ENCODE data around the gene MAP1B. TPM values are rescaled to one million over a fixed set of nuclear protein-coding genes. Genes with fewer than 3 reads are reported as not detected.

Gene MAP1B
- polyA plus RNA-seq, 1 donor (not counting 4 experiments of a cell fraction or from before 2014, with no cell fraction given): 3.3 TPM

DNA sequence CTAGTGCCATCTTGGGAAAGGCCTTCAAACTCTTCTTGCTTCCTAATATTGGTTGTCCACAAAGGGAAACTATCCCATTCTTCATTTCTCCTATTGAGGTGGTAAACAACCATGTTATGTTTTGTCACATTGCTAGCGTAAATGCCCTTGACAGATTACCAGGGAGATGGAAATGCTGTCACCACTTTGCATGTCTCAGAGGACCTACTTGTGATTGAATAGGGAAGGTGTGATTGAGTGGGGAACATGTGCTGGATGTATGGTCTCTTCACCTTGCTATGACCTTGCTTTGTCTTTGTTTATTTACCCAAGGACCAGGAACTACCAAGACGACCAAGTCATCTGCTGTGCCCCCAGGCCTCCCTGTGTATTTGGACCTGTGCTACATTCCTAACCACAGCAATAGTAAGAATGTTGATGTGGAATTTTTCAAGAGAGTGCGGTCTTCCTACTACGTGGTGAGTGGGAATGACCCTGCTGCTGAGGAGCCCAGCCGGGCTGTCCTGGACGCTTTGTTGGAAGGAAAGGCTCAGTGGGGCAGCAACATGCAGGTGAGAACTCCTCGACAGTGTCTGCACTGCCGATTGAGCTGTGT lies 96.1 kb downstream of the MAP1B start:
- no peaks in the 10 kb centered on the region for H3K4me1 ChIP-seq (ENCODE audit: control insufficient read depth, extremely low read depth, insufficient read depth, low read length)
- H3K36me3 ChIP-seq (ENCODE audit: control insufficient read depth in 2 of 2, extremely low read depth in 1 of 2, insufficient read depth in 2 of 2, low read length in 2 of 2): peaks cover 0 to 5% of the 10 kb centered on the region in 2 experiments
- H3K4me3 ChIP-seq (ENCODE audit: control insufficient read depth in 2 of 3, extremely low read depth in 1 of 3, insufficient read depth in 2 of 3, low read depth in 1 of 3, low read length in 3 of 3): no peak overlapping the region
- H3K9ac ChIP-seq (ENCODE audit: control insufficient read depth, extremely low read depth, insufficient read depth, low read length): no peak overlapping the region
- no peak overlapping the region for H2AFZ ChIP-seq (ENCODE audit: control insufficient read depth, low read length)
- H3K9me1 ChIP-seq (ENCODE audit: control insufficient read depth, extremely low read depth, insufficient read depth, low read length): peaks cover 2% of the 10 kb centered on the region
- DNase-seq (ENCODE audit: low read depth, low spot score): no peak
- no peaks in the 10 kb centered on the region for H4K20me1 ChIP-seq (ENCODE audit: control insufficient read depth, extremely low read depth, insufficient read depth, low read length)
- TF ChIP-seq, protein P1, sequence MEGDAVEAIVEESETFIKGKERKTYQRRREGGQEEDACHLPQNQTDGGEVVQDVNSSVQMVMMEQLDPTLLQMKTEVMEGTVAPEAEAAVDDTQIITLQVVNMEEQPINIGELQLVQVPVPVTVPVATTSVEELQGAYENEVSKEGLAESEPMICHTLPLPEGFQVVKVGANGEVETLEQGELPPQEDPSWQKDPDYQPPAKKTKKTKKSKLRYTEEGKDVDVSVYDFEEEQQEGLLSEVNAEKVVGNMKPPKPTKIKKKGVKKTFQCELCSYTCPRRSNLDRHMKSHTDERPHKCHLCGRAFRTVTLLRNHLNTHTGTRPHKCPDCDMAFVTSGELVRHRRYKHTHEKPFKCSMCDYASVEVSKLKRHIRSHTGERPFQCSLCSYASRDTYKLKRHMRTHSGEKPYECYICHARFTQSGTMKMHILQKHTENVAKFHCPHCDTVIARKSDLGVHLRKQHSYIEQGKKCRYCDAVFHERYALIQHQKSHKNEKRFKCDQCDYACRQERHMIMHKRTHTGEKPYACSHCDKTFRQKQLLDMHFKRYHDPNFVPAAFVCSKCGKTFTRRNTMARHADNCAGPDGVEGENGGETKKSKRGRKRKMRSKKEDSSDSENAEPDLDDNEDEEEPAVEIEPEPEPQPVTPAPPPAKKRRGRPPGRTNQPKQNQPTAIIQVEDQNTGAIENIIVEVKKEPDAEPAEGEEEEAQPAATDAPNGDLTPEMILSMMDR (optimal IDR thresholded peaks at IDR 0.05 in 1 of 3, IDR thresholded peaks at IDR 0.05 in 1 of 3, conservative IDR thresholded peaks at IDR 0.05 in 1 of 3; ENCODE audit: extremely low read depth in 1 of 3, insufficient read depth in 2 of 3, low read length in 3 of 3): no peak
- TF ChIP-seq EZH2 (IDR thresholded peaks at IDR 0.05; ENCODE audit: low read length): no peak
- no peak overlapping the region for H3K4me2 ChIP-seq (ENCODE audit: control insufficient read depth, extremely low read depth, insufficient read depth, low read depth, low read length)
- no peak overlapping the region for H3K27ac ChIP-seq (ENCODE audit: control insufficient read depth, insufficient read depth, low read length)
- H3K9me3 ChIP-seq (ENCODE audit: control insufficient read depth, low read depth, low read length): no peaks in the 10 kb centered on the region
- H3K79me2 ChIP-seq (ENCODE audit: control insufficient read depth, insufficient read depth, low read length): no peaks in the 10 kb centered on the region
- FAIRE-seq: no peak
- dilution Hi-C loops (cut with MboI; ENCODE audit: extremely low pct_ligation_motif_present, low sequenced_read_pairs): no loop called here
- H3K27me3 ChIP-seq (ENCODE audit: control insufficient read depth, extremely low read depth, insufficient read depth, low read length): no peaks in the 10 kb centered on the region

DNA sequence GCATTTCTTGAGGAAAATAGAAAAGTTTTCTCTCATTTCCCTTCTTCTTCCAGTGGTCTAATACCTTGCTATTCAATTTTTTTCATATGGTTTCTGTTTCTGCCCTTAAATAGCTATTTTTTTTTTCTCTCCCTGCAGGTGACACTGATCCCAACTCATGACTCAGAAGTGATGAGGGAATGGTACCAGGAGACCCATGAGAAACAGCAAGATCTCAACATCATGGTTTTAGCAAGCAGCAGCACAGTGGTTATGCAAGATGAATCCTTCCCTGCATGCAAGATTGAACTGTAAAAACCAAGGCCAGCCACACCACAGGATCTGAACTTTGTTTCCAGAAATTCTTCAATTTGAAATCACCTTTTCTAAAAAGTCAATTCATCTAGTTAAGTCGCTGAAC lies 97.7 kb downstream of the MAP1B start:
- FAIRE-seq (no peak), DNase-seq (ENCODE audit: low read depth, low spot score) (no peak)
- Histone ChIP-seq H3K4me2 (ENCODE audit: control insufficient read depth, extremely low read depth, insufficient read depth, low read depth, low read length) (no peak overlapping the region), H3K4me1 (ENCODE audit: control insufficient read depth, extremely low read depth, insufficient read depth, low read length) (peaks cover 8% of the 10 kb centered on the region), H3K36me3 (ENCODE audit: control insufficient read depth in 2 of 2, extremely low read depth in 1 of 2, insufficient read depth in 2 of 2, low read length in 2 of 2) (peaks cover 0 to 5% of the 10 kb centered on the region in 2 experiments), H3K27ac (ENCODE audit: control insufficient read depth, insufficient read depth, low read length) (no peak overlapping the region), H3K9me3 (ENCODE audit: control insufficient read depth, low read depth, low read length) (no peaks in the 10 kb centered on the region), H3K27me3 (ENCODE audit: control insufficient read depth, extremely low read depth, insufficient read depth, low read length) (no peaks in the 10 kb centered on the region), H3K9ac (ENCODE audit: control insufficient read depth, extremely low read depth, insufficient read depth, low read length) (no peak overlapping the region), H3K9me1 (ENCODE audit: control insufficient read depth, extremely low read depth, insufficient read depth, low read length) (peaks cover 2% of the 10 kb centered on the region), H3K4me3 (ENCODE audit: control insufficient read depth in 2 of 3, extremely low read depth in 1 of 3, insufficient read depth in 2 of 3, low read depth in 1 of 3, low read length in 3 of 3) (no peak overlapping the region), H3K79me2 (ENCODE audit: control insufficient read depth, insufficient read depth, low read length) (no peaks in the 10 kb centered on the region), H4K20me1 (ENCODE audit: control insufficient read depth, extremely low read depth, insufficient read depth, low read length) (no peaks in the 10 kb centered on the region), H2AFZ (ENCODE audit: control insufficient read depth, low read length) (no peak overlapping the region)
- dilution Hi-C loops (cut with MboI; ENCODE audit: extremely low pct_ligation_motif_present, low sequenced_read_pairs): no loop called here
- TF ChIP-seq, protein P1 (optimal IDR thresholded peaks at IDR 0.05 in 1 of 3, IDR thresholded peaks at IDR 0.05 in 1 of 3, conservative IDR thresholded peaks at IDR 0.05 in 1 of 3; ENCODE audit: extremely low read depth in 1 of 3, insufficient read depth in 2 of 3, low read length in 3 of 3): no peak
- no peak for TF ChIP-seq EZH2 (IDR thresholded peaks at IDR 0.05; ENCODE audit: low read length)
